ENCODE data around the gene CLUH.
"Not testable (repeated sequence)": the region's sequence is repeated elsewhere in the genome, so short reads cannot be mapped to it uniquely, and the experiment has no call there.

The CLUH gene

GRCh38 chr17:2701161-2701995 lies 10.2 kb downstream of the CLUH start:
- DNase-seq (ENCODE audit: low spot score), result no peak

GRCh38 chr17:2700491-2701141 lies 10.9 kb downstream of the CLUH start:
- no peak for DNase-seq (ENCODE audit: low spot score)

GRCh38 chr17:2700030-2700490 lies 11.5 kb downstream of the CLUH start:
- DNase-seq (ENCODE audit: low spot score), result no peak

- not testable (repeated sequence) for DNase-seq (ENCODE audit: low spot score)
Measured at GRCh38 chr17:2699216-2699805, 12.3 kb downstream of the CLUH start.

- DNase-seq (ENCODE audit: low spot score), result no peak
Measured at GRCh38 chr17:2697611-2698162, 13.9 kb downstream of the CLUH start.

GRCh38 chr17:2695961-2696760 lies 15.4 kb downstream of the CLUH start:
- no peak for DNase-seq (ENCODE audit: low spot score)

- no peak for DNase-seq (ENCODE audit: low spot score)
Measured at GRCh38 chr17:2695243-2695960, 16.2 kb downstream of the CLUH start.

GRCh38 chr17:2694381-2695242 lies 17.0 kb downstream of the CLUH start:
- DNase-seq (ENCODE audit: low spot score), result no peak

- DNase-seq (ENCODE audit: low spot score), result no peak
Measured at GRCh38 chr17:2693561-2694380, 17.8 kb downstream of the CLUH start.

GRCh38 chr17:2692781-2693135 lies 18.8 kb downstream of the CLUH start:
- DNase-seq (ENCODE audit: low spot score), result no peak

- no peak for DNase-seq (ENCODE audit: low spot score)
Measured at GRCh38 chr17:2691965-2692780, 19.4 kb downstream of the CLUH start.

- DNase-seq (ENCODE audit: low spot score), result no peak
Measured at GRCh38 chr17:2691069-2691871, 20.3 kb downstream of the CLUH start.

GRCh38 chr17:2690165-2691068 lies 21.1 kb downstream of the CLUH start:
- no peak for DNase-seq (ENCODE audit: low spot score)

- DNase-seq (ENCODE audit: low spot score), result no peak
Measured at GRCh38 chr17:2689411-2690164, 22.0 kb downstream of the CLUH start.

GRCh38 chr17:2688351-2689342 lies 22.9 kb downstream of the CLUH start:
- no peak for DNase-seq (ENCODE audit: low spot score)

Data from CD4-positive, alpha-beta T cell treated with Interleukin-6 at 100 ng/mL for 8 hours (primary cell).